NCI-H510A treated with DMSO at 0.1 percent for 48 hours (cell line): ENCODE results near the gene DDX41.

Experiments used
- DNase-seq: peaks from one replicate; lab custom pipeline; 2025; lab: John Stamatoyannopoulos, UW

Gene DDX41

DNA sequence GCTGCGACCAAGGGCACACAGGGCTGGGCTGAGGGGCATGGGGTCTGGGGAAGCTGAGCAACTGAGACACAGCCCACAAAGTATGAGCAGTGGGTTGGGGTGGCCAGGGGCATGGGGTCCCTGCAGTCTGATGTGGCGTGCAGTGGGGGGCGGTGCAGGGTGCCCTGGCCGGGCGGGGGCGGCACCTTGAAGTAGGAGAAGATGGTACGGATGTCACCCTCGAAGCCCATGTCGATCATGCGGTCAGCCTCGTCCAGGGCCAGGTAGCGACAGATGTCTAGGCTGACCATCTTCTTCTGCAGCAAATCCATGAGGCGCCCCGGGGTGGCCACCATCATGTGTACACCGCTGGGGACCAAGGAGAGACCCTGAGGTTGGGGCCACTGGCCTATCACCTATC is 3.3 kb downstream of the DDX41 start:
- DNase-seq: no peak

DNA sequence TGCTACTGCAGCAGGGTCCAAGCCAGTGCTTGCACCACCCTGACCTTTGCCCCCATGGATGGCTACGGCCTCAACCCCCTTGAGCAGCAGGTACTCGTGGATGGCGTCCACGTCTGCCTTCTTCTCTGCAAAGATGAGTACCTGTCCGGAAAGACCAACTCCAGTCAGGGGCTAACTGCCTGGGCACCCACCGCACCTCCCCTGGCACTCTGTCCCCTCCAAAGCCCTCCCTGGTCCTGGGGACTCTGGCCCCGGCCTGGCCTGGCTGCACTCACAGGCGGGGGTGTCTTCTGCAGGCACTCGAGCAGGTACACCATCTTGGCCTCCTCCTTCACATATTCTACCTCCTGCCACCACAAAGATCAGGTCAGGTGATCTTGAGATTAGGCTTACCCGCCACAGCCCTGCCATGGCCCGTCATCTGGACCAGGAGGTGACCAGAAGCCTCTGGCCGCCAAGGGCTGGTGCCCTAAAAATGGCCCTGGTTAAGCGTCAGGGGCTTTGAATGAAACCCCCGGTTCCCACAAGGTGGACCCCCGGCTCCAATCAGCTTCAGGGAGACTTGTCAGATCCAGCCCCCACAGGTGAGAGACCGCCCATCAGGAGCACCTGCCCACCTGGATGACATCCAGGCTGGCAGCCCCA is 3.9 kb downstream of the DDX41 start:
- DNase-seq: no peak

DNA sequence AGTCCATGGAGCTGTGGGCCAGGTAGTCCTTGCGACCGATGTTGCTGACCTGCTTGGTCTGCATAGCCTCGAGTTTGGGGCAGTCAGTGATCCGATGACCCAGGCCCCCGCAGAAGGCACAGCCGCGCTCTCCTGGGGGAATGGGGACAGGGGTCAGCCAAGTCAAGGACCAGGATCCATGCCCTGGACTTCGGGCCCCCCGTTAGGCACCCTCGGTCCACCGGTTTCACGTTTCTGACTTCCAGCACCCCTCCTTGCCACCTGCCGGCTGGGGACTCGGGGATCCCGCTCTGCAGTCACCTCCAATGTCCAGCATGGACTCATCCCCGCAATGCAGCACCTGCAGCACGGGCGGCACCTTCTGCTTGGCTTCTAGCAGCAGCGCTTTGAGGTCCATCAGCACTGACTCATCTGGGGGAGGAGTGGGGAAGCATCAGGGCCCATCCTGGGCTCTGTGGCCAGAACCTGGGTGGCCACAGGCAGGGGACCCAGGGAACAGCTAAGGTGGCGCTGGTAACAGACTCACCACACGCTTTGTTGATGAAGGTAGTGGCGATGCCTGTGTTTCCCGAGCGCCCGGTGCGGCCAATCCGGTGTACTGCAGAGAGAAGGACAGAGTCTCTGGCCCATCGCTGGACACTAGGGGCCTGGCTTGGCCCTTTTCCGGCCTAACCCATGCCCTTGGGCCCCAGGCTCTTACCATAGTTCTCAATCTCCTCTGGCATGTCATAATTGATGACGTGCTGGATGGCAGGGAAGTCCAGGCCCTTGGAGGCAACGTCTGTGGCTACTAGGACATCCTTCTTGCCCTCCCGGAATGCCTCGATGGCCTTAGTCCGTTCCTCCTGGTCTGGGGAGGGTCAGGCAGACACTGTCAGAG is 4.7 kb downstream of the DDX41 start:
- DNase-seq: no peak

DNA sequence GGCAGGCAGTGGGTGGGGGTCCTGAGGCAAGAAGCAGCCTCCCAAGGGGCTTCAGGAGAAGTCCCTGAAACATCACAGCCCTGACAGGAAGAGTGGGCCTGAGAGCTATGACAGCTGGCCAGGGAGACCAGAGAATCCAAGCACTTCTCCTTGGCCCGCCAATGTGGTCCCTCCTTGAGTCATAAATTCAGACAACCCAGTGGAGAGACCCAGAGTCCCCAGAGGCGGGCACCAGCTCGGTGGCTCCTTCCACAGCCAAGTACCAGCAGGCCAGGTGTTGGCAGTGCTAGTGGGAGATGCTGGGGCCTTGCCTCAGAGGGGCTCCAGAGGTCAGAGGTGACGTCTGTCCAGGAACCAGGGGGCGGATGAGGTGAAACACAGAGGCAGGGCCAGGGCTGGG is 5.6 kb downstream of the DDX41 start:
- no peak for DNase-seq

DNA sequence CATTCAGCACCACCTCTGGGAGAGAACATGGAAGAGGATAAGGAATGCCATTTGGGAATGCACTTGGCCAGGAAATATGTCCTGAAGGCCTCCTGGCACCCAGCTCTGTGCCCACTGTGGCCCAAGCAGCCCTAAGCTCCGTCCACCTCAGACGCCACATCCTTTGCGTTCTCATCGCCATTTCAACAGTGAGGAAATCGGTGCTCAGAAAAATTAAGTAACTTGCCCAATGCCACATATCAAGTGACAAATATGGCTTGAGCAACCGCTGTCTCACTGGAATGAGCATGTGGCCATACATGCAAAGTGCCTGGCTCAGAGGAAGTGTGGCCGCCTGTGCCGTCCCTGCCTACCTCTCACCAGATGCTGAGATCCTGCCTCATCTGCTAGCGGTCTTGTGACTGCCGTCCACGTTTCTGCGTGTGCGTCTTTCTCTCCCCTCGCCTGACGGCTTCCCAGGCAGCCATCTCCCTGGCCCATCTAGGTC is 6.2 kb downstream of the DDX41 start:
- no peak for DNase-seq

DNA sequence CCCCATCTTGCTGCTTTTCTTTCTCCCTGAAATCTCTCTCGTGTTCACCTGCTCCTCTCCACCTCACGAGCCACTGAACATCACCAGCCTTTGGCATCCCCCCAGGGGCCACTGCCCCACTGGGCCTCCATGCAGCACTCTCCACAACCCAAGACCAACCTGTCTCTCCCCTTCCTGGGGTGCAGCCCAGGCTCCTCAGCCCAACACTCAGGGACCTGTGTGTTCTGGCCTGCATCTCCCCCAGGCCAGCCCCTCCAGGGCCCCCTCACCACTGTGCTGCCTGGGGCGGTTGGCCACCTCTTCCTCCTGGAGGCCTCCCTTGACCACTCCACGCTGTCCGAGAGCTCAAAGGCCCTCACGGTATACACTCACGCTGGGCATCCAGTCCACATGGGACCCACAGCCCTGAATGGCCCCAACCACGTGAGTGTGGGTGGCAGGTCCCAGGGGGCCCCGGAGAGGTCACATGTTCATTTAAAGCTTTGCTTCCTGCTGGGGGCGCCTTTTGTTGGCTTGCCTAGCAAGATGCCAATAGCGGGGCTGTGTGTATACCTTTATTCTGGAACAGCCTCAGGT is 6.7 kb downstream of the DDX41 start:
- DNase-seq: no peak

DNA sequence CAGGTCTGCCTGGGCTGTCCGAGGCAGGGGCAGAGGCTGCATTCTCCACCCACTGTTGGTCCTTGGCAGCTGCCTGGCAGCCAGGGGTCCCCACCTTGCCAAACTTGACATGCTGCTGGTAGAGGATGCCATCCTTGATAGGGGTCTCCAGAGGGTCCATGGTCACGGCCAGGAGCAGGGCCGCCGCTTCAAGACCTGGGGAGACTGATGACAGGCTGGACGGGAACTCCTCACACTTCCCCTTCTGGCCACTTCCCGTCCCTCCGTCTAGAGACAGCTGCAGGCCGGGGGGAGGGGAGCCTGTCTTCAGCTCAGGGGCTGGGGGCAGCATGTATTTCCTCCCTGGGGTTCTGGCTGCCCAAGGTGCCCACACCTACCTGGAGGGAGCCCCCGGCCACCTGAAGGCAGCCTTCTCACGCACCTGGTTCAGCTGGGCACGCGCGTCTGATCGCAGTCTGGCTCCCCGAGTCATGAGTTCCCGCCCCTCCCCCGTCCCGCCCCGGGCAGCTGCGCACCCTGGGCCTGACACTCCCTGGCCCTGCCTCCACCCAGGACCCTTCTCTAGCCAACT is 7.3 kb downstream of the DDX41 start, which contains the start of gene DOK3:
Gene DOK3, minus strand, starts transcription at position 446 of the 571 bp plus-strand sequence. Its CDS starts 286 bp downstream, at position 160.
- no peak for DNase-seq

DNA sequence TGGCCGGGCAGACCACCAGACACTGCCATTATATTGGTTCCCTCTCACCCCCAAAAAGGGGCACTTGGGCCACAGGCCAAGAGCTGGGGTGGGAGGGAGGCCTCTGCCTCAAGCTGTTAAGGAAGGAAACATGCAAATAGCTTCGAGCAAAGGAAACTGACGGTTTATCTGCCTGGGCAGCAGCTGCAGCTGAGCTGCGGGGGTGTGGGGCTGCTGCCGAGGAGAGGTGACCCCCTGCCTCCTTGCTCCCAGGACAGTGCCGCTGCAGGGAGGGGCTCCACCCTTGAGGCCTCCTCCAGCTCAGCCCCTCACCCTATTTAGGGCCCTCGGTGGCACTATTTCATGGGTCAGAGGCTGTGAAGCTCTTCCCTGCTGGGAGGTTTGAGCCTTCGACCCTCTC is 7.9 kb downstream of the DDX41 start:
- no peak for DNase-seq

DNA sequence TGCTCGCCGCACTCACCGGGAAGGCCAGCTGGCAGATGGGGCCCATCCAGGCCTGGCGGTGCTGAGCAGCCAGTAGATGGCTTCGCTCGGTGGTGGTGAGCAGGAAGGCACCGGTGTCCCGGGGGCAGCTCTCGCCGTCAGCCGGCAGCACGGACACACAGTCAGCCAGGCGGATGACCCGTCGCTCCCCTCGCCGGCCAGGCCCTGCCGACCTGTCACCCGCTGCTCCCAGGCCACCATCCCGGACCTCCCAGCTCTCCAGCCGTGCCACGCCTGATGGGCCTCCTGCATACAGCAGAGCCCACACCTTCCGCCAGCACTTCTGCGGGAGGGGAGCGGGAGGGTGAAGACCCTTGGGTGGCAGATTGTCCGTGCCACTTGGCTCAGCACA is 8.5 kb downstream of the DDX41 start:
- DNase-seq: no peak

DNA sequence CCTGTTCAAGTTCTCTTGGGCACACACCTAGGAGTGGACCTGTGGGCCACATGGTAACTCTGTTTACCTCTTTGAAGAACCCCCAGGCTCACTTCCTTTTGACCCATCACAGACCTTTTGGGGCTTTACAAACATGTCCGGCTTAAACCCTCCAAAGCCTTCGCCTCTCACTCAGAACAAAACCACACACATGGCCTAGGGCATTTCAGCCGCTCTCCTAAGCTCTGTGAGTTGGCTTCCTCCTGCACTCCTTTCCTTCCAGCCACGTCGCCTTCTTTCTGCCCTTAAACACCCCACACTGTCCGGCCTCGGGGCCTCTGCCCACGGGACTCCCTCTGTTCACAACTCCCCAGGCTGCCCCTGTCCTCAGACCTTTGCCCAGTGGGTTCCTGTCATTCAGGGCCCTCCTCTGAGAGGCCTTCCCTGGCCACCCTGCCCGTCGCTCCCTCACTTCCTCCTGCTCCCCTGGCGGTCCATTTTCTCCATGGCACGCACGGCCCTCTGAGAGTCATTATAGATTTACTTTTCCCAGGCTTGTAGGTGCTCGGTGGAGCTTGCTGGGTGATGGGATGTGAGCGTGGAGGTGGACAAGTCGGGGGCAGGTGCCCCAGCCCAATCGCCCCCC is 9.1 kb downstream of the DDX41 start:
- no peak for DNase-seq

DNA sequence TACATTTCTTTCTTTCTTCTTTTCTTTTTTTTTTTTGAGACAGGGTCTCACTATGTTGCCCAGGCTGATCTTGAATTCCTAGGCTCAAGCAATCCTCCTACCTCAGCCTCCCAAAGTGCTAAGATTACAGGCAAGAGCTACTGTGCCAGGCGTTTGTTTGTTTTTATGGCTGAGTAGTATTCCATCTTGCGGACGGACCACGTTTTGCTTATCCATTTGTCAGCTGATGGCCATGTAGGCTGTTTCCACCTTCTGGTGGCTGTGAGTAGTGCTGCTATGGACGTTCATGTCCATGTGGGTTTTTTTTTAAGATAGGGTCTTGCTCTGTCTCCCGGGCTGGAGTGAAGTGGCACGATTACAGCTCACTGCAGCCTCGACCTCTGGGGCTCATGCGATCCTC is 9.6 kb downstream of the DDX41 start:
- DNase-seq: no peak

DNA sequence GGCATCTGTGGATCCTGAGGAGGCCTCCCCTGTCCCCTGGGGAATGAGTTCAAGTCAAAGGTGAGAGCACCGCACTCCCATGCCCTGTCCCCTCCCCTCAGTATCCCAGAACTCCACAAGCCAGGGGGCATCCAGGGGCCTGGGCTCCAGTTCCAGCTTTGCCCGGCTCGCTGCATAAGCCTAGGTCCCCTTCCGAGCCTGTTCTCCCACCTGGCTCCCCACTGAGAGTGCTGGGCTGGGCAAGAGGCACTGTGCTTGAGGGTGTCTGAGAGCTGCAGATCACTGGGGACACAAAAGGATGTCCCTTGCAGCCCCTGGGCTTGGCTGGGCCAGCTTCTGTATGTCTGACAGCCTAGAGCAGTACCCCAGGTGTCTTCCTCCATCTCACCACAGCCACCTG is 11.7 kb downstream of the DDX41 start:
- DNase-seq: no peak

DNA sequence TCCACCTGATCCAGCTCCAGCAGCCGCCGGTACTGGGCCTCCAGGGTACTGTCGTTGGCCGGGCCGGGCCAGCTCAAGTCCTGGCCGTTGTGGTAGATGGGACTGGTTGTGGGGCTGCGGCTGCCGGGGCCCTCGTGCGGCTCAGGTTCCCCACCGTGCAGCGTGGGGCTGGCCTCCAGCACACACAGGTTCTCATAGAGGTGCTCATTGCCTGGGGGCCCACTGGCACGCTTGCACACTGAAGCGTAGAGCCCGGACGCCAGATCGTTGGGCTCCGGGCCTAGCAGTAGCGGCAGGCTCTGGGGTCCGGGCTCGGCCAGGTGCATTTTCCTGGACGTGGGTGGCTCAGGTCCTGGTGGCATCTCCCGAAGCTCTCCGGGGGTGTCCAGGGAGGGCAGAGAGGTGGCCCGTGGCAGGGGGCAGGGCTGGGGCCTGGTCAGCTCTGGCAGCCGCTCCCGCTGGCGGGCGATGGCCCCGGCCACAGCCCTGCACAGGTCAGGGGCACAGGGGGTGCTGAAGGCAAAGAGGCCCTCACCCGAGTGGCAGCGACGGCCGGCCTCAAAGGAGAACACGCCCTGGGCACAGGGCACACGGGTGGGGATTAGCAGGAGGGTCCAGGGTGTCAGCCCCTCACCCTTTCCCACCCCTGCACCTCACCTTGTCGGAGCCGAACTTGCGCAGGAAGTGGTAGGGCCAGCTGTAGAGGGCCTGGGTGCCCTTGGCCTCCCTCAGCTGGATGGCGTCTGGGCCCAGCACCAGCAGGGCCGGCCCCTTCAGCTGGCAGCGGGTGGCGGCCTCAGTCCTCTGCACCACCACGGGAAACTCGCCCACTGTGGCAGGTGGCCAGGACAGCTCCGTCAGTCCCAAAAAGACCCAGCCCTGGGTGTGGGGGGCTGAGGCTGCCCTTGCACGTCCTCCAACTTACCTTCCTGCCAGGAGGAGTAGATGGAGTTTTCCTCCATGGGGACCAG is 12.4 kb downstream of the DDX41 start:
- no peak for DNase-seq

DNA sequence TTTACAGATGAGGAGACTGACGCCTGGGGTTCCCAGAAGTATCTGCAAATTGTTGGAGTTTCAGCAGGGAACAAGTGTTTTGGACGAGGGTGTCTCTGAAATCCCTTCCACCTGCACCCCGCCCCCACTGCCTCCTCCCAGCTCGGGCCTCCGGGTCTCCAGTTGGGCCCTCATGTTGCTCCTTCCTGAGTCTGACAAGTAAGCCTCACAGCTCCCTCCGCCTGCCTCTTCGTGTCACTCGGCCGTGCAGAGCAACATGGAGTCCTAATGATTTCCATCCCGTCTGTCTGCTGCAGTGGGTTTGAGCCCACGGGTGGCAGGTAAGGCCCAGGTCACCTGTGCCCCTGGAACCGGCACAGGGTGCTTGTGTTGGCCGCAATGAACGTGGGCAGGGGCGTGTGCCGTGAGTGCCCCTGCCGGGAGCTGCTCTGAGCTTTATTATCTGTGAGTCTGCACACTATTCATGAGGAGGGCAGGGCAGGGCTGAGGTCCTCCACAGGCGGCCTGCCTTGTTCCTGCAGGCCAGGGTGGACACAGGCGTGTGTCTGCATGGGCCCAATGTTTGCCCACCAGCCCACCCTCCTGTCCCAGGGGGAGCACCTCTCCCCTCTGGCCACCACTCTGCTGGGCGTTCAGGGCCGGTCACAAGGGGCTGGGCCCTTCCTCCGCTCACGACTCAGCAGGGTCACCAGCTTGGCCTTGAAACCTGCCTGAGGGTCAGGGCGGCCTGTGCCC is 13.2 kb downstream of the DDX41 start:
- no peak for DNase-seq

DNA sequence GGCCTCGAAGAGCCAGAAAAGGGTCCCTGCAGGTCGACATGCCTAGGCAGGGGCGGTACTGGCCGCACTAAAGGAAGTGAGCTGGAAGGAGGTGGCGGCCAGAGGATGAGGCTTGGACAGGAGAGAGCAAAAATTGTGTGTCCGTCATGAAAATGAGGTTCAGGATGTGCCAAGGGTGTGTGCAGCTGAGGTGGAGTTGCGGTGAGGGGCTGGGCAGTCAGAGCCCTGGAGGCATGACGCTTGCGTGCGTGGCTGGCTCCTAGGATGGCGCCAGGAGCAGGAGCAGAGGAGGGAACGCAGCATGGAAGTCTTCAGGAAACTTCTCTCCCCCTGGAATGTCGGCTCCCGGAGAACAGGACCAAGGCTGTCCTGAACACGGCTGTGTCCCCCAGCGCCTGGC is 13.9 kb downstream of the DDX41 start:
- no peak for DNase-seq

DNA sequence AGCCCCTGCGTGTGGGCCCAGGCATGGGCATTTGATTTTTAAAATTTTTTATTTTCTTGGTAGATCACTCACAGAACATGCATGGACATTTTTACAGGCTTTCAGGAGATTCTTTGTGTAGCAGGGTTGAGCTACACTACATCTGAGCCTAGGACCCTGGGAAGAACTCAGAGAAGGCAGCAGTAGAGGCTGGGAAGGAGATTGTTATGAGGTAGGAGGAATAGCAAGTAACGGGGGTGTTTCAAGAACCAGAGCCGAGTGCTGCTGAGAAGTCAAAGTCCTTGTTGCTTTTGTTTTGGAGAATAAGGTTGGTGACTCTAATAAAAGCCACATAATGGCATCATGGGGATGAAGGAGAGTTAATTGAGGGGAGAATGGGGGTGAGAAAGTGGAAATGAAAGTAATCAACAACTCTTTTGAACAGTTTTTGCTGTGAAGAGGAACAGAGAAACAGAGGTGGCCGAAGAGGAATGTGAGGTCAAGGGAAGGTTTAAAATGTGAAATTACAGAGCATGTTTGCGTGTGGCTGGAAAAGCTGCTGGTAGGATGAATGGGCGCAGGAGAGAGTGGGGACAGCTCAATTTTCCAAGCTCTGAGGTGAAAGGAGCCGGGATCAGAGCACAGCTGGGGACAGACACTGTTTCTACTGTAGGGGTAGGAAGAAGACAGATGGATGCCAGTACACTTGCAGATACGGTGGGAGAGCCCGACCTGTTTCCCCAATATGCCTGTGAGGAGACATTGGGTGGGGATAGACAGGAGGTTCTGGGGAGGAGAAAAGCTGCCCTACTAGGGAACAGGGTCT is 14.7 kb downstream of the DDX41 start:
- DNase-seq: no peak

DNA sequence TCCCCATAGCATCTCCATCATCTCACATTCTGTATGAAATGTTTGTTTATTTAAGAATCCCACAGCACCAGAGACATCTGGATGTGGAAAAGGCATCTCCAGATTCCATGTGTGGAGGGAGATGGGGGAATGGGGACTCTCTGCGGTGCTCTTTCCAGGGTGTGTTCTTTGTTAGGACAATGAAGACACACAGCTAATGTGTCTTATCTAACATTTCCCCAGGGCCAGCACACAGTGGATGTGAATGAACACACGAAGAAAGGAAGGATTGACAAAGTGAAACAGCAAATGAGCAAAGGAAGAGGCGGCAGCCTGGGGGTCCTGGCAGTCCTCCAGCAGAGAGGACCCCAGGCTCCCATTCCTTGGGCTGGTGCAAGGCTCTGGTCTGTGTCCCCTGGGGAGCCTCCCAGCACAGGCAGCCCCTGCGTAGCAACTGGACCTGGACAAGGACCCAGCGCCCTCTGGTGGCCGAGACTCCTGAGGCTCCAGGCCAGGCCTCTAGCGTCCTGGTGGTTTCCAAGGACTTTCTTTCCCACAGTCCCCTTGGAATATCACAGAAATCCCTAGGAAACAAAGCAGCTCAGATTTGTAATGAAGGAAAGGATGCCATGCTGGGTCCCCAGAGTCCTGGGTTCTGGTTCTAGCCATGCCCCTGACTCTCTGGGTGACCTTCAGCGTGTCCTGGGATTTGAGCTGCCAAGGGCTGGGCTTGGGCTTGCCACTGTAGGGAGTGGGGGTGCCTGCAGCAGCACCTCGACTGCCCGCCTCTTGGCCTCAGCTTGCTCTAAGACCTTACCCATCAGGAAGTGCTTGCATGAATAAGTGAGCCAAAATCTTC is 15.9 kb downstream of the DDX41 start:
- DNase-seq: peak; percentile 32

DNA sequence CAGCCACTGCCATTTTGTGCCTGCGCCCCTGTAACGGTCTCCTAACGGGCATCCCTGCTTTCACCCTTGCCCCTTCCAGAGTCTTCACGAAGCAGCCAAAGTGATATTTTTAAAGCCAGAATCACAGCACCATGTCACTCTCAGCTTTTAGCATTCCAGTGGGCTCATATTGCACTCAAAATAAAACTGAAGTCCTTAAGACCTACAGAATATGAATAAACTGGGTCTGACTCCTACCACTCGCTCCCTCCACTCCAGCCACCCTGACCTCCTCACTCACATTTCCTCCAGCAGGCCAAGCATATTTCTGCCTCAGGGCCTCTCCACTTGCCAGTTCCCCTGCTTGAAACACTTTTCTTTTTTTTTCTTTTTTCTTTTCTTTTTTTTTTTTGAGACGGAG is 16.9 kb downstream of the DDX41 start:
- no peak for DNase-seq
